HCT116 (cell line): ENCODE measurements around the gene RUNX2. TPM values are rescaled to one million over a fixed set of nuclear protein-coding genes. Genes with fewer than 3 reads are reported as not detected.

Experiments
- ATAC-seq: fragments of 200-7000 bp; cut with Tn5 transposase; 2 replicates; pipeline ENCODE4 v1.9.1; 2020; ENCODE audit warnings: mild to moderate bottlenecking, moderate library complexity
- BruUV-seq: library from RNA; stranded (reverse); fragments of 400-500 nt; replicated peaks from 2 replicates; lab custom pipeline; 2021; lab: Mats Ljungman, UMichigan
- CTCF ChIA-PET: fragments of 300-600 bp; sonication (Branson Sonifier 250); formaldehyde crosslinking; loops from one replicate; lab custom pipeline; 2021; ENCODE audit warnings: antibody characterized with exemption; lab: Charles Lee
- POLR2A ChIA-PET: fragments of 300-600, 350-600 bp; sonication (Branson Sonifier 250); formaldehyde crosslinking; loops from one replicate; lab custom pipeline; 2021; ENCODE audit warnings: antibody characterized with exemption; lab: Charles Lee
- RAD21 ChIA-PET, 2 experiments: fragments of 300-600 bp; sonication (Branson Sonifier 250); formaldehyde crosslinking; loops; one replicate each; lab custom pipeline; 2023; ENCODE audit warnings: low total read pairs in 2 of 2; ENCODE audit not compliant: uncharacterized antibody in 2 of 2, unreplicated experiment in 2 of 2, low non-redundant PET in 1 of 2; lab: Charles Lee
- DNase-seq: peaks from one replicate; pipeline ENCODE4 v3.0.0-alpha.2; 2010; ENCODE audit warnings: low read depth, low spot score
- H2AFZ ChIP-seq: fragments of 200-600 bp; shearing (Covaris generic), sonication (generic); 2 replicates; pipeline ENCODE4 v1.6.1; 2017; ENCODE audit warnings: low read depth, mixed run types, mixed read lengths, antibody characterized with exemption, low read length; ENCODE audit not compliant: poor library complexity, severe bottlenecking
- H3K27ac ChIP-seq: 2 replicates; pipeline ENCODE4 v1.5.1; 2012; ENCODE audit warnings: low read depth, low read length
- H3K27me3 ChIP-seq: fragments of 200-600 bp; sonication (generic); 2 replicates; pipeline ENCODE4 v1.6.1; 2016; ENCODE audit warnings: mixed run types, low read length, mixed read lengths; ENCODE audit not compliant: insufficient read depth
- H3K36me3 ChIP-seq, 2 experiments: fragments of 200-500 bp in 1 of 2; fragments of 200-600 bp in 1 of 2; sonication (Bioruptor generic) in 1 of 2; sonication (generic) in 1 of 2; 2 replicates each; pipeline versions ENCODE4 v1.5.1 to v1.6.1; 2014 to 2016; ENCODE audit warnings: low read length in 2 of 2, inconsistent platforms in 1 of 2, mixed read lengths in 1 of 2, mixed run types in 1 of 2; ENCODE audit not compliant: insufficient read depth in 2 of 2, control insufficient read depth in 1 of 2
- H3K4me1 ChIP-seq, 2 experiments: fragments of 200-600 bp in 1 of 2; sonication (generic) in 1 of 2; 2 replicates each; pipeline versions ENCODE4 v1.5.1 to v1.6.1; 2012 to 2017; ENCODE audit warnings: low read length in 2 of 2, inconsistent platforms in 1 of 2, mild to moderate bottlenecking in 1 of 2, mixed read lengths in 1 of 2, mixed run types in 1 of 2, moderate library complexity in 1 of 2; ENCODE audit not compliant: insufficient read depth in 2 of 2, control insufficient read depth in 1 of 2
- H3K4me2 ChIP-seq: fragments of 200-600 bp; sonication (generic); 2 replicates; pipeline ENCODE4 v1.6.1; 2017; ENCODE audit warnings: mixed run types, low read length, mixed read lengths
- H3K4me3 ChIP-seq, 2 experiments: fragments of 200-600 bp in 1 of 2; sonication (generic) in 1 of 2; replicated peaks in 1 of 2; 2 replicates each; pipeline ENCODE4 v1.5.1; 2011 to 2016; ENCODE audit warnings: low read length in 2 of 2, control low read depth in 1 of 2, low read depth in 1 of 2, mild to moderate bottlenecking in 1 of 2, mixed read lengths in 1 of 2, mixed run types in 1 of 2
- H3K79me2 ChIP-seq: fragments of 200-600 bp; sonication (generic); 2 replicates; pipeline ENCODE4 v1.6.1; 2017; ENCODE audit warnings: mild to moderate bottlenecking, mixed run types, low read length, moderate library complexity, mixed read lengths; ENCODE audit not compliant: insufficient read depth
- H3K9ac ChIP-seq: fragments of 200-600 bp; sonication (generic); 2 replicates; pipeline ENCODE4 v1.6.1; 2016; ENCODE audit warnings: low read length, mixed read lengths
- H3K9me2 ChIP-seq: fragments of 200-600 bp; sonication (generic), shearing (Covaris generic); 2 replicates; pipeline ENCODE4 v1.6.1; 2017; ENCODE audit warnings: mixed run types, mild to moderate bottlenecking, moderate library complexity; ENCODE audit not compliant: insufficient read depth
- H3K9me3 ChIP-seq, 2 experiments: fragments of 200-500 bp in 1 of 2; fragments of 200-600 bp in 1 of 2; sonication (Bioruptor generic) in 1 of 2; sonication (generic) in 1 of 2; 2 replicates each; pipeline ENCODE4 v1.6.1; 2014 to 2017; ENCODE audit warnings: low read length in 2 of 2, mixed read lengths in 2 of 2, inconsistent platforms in 1 of 2, low read depth in 1 of 2, mild to moderate bottlenecking in 1 of 2, mixed run types in 1 of 2, moderate library complexity in 1 of 2; ENCODE audit not compliant: control insufficient read depth in 1 of 2, insufficient read depth in 1 of 2
- H4K20me1 ChIP-seq: fragments of 200-600 bp; sonication (generic), shearing (Covaris generic); 2 replicates; pipeline ENCODE4 v1.6.1; 2017; ENCODE audit warnings: mixed run types, mild to moderate bottlenecking, moderate library complexity; ENCODE audit not compliant: insufficient read depth
- EGR1 ChIP-seq: IDR thresholded peaks from 2 replicates; pipeline ENCODE4 v1.6.1; 2012; ENCODE audit warnings: low read depth
- EZH2 ChIP-seq: fragments of 200-600 bp; sonication (generic); IDR thresholded peaks from 2 replicates; pipeline ENCODE4 v1.6.1; 2017; ENCODE audit warnings: antibody characterized with exemption, mixed run types
- EZH2phosphoT487 ChIP-seq: fragments of 200-600 bp; IDR thresholded peaks from 2 replicates; pipeline ENCODE4 v1.6.1; 2018; ENCODE audit warnings: antibody characterized with exemption, borderline replicate concordance
- FOSL1 ChIP-seq: IDR thresholded peaks from 2 replicates; pipeline ENCODE4 v1.6.1; 2012; ENCODE audit warnings: low read depth
- POLR2AphosphoS5 ChIP-seq: IDR thresholded peaks from 2 replicates; pipeline ENCODE4 v1.6.1; 2011; ENCODE audit warnings: mild to moderate bottlenecking, low read depth, low read length, moderate library complexity
- SIN3A ChIP-seq: IDR thresholded peaks from 2 replicates; pipeline ENCODE4 v1.6.1; 2012; ENCODE audit warnings: low read depth
- TCF7L2 ChIP-seq: IDR thresholded peaks from 2 replicates; pipeline ENCODE4 v1.7.0; 2011; ENCODE audit warnings: borderline replicate concordance, inconsistent platforms; ENCODE audit not compliant: insufficient read depth, insufficient read length; ENCODE audit errors: extremely low read depth
- YY1 ChIP-seq: IDR thresholded peaks from 2 replicates; pipeline ENCODE4 v1.6.1; 2011; ENCODE audit warnings: low read length, low read depth, moderate library complexity, mild to moderate bottlenecking; ENCODE audit not compliant: insufficient replicate concordance; ENCODE audit errors: extremely low read depth
- ZNF274 ChIP-seq: fragments of 200-500 bp; sonication (Bioruptor generic); IDR thresholded peaks from 2 replicates; pipeline ENCODE4 v1.6.1; 2014; ENCODE audit warnings: mild to moderate bottlenecking, low read depth, low read length, inconsistent platforms
- intact Hi-C: fragments of 100-400 bp; cut with micrococcal nuclease; formaldehyde crosslinking; loops from 2 replicates; pipeline ENCODE4 v1.10.0; 2022
- total RNA-seq: library from RNA; stranded (reverse); gene quantifications from one replicate; pipeline ENCODE4 v1.2.1, GENCODE V29; 2021; ENCODE audit not compliant: unreplicated experiment
- TF ChIP-seq, protein P1 (sequence below): IDR thresholded peaks from 2 replicates; pipeline ENCODE4 v1.6.1; 2012
- TF ChIP-seq, protein P2 (sequence below), 3 experiments: fragments of 200-600 bp in 1 of 3; sonication (generic) in 1 of 3; IDR thresholded peaks in 2 of 3; conservative IDR thresholded peaks in 1 of 3; 2 replicates each; pipeline ENCODE4 v1.5.1; 2012 to 2017; ENCODE audit warnings: low read depth in 2 of 3, low read length in 2 of 3, antibody characterized with exemption in 1 of 3, borderline replicate concordance in 1 of 3, control low read depth in 1 of 3, mild to moderate bottlenecking in 1 of 3, mixed read lengths in 1 of 3, mixed run types in 1 of 3, moderate library complexity in 1 of 3; ENCODE audit not compliant: insufficient read depth in 1 of 3

The RUNX2 gene
- total RNA-seq, 1 experiment from 2014 or later = 1.1 TPM

DNA sequence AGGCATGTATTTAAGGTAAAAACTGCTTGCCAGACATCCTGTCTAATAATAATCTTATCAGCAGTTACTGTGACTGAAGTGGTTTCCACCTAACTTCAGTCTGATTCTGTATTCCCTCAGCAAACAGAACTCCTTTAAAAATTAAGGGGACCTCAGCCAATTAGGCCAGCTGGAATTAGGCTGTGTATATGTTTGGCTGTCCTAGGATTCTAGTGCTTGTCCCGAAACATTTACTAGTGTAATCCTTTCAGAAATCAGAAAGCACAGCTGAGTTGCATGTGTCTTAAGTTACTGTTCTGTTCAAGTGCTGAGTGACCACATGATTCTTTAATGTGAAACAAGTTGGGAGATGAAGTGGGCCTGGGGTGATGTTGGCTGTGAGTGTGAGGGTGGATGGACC, 170.5 kb downstream of the RUNX2 start:
- Histone ChIP-seq H3K27ac (no peak overlapping the region), H3K36me3 (no peaks in the 10 kb centered on the region), H3K79me2 (no peaks in the 10 kb centered on the region), H3K9me3 (no peaks in the 10 kb centered on the region), H3K4me1 (no peaks in the 10 kb centered on the region), H3K9me2 (no peaks in the 10 kb centered on the region), H3K27me3 (no peaks in the 10 kb centered on the region), H2AFZ (no peak overlapping the region), H3K4me3 (no peak overlapping the region), H3K9ac (no peak overlapping the region), H3K4me2 (no peak overlapping the region), H4K20me1 (no peaks in the 10 kb centered on the region)
- BruUV-seq = no TSS peak
- RAD21 ChIA-PET = no interaction called here
- DNase-seq (no peak), ATAC-seq (no peak)
- POLR2A ChIA-PET = no interaction called here
- intact Hi-C loops = no loop called here
- CTCF ChIA-PET = no interaction called here
- no peak for TF ChIP-seq SIN3A
- TF ChIP-seq FOSL1 = no peak
- TF ChIP-seq EZH2 = no peak
- no peak for TF ChIP-seq EGR1
- no peak for TF ChIP-seq YY1
- no peak for TF ChIP-seq TCF7L2
- TF ChIP-seq POLR2AphosphoS5 = no peak
- TF ChIP-seq, protein P1, sequence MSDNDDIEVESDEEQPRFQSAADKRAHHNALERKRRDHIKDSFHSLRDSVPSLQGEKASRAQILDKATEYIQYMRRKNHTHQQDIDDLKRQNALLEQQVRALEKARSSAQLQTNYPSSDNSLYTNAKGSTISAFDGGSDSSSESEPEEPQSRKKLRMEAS = no peak
- no peak for TF ChIP-seq ZNF274
- TF ChIP-seq, protein P2, sequence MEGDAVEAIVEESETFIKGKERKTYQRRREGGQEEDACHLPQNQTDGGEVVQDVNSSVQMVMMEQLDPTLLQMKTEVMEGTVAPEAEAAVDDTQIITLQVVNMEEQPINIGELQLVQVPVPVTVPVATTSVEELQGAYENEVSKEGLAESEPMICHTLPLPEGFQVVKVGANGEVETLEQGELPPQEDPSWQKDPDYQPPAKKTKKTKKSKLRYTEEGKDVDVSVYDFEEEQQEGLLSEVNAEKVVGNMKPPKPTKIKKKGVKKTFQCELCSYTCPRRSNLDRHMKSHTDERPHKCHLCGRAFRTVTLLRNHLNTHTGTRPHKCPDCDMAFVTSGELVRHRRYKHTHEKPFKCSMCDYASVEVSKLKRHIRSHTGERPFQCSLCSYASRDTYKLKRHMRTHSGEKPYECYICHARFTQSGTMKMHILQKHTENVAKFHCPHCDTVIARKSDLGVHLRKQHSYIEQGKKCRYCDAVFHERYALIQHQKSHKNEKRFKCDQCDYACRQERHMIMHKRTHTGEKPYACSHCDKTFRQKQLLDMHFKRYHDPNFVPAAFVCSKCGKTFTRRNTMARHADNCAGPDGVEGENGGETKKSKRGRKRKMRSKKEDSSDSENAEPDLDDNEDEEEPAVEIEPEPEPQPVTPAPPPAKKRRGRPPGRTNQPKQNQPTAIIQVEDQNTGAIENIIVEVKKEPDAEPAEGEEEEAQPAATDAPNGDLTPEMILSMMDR (IDR thresholded peaks at IDR 0.05 in 2 of 3, conservative IDR thresholded peaks at IDR 0.05 in 1 of 3; ENCODE audit: borderline replicate concordance in 1 of 3, insufficient read depth in 1 of 3, low read depth in 2 of 3, low read length in 2 of 3) = no peak
- no peak for TF ChIP-seq EZH2phosphoT487
